Measurements from ENCODE around the gene BIN2.
"Not testable (repeated sequence)": the region's sequence is repeated elsewhere in the genome, so short reads cannot be mapped to it uniquely, and the experiment has no call there.

BIN2 gene

GRCh38 chr12:51264297-51264696 lies 59.7 kb downstream of the BIN2 start:
- no peak for TF ChIP-seq CTCF (conservative IDR thresholded peaks at IDR 0.05)
- H3K27ac ChIP-seq, result no peak overlapping the region

- no peak overlapping the region for H3K27ac ChIP-seq
- TF ChIP-seq CTCF (conservative IDR thresholded peaks at IDR 0.05), result no peak
Observed at GRCh38 chr12:51263341-51263740, 60.6 kb downstream of the BIN2 start.

GRCh38 chr12:51262758-51263177 lies 61.2 kb downstream of the BIN2 start:
- H3K27ac ChIP-seq, result no peak overlapping the region

GRCh38 chr12:51259600-51259999 lies 64.4 kb downstream of the BIN2 start:
- H3K27ac ChIP-seq, result not testable (repeated sequence)

More at GRCh38 chr12:51262758-51263177, 61.2 kb downstream of the BIN2 start:
- peak; percentile 71 for TF ChIP-seq CTCF (conservative IDR thresholded peaks at IDR 0.05)

- TF ChIP-seq CTCF (conservative IDR thresholded peaks at IDR 0.05), result no peak
- H3K27ac ChIP-seq, result no peak overlapping the region
Observed at GRCh38 chr12:51254536-51254935, 69.4 kb downstream of the BIN2 start.

- no peak for TF ChIP-seq CTCF (conservative IDR thresholded peaks at IDR 0.05)
- no peak overlapping the region for H3K27ac ChIP-seq
Observed at GRCh38 chr12:51253276-51253675, 70.7 kb downstream of the BIN2 start.

GRCh38 chr12:51247523-51248206 lies 76.3 kb downstream of the BIN2 start:
- no peak for TF ChIP-seq CTCF (conservative IDR thresholded peaks at IDR 0.05)
- H3K27ac ChIP-seq, result peak overlapping the region; percentile 87

- peak overlapping the region; percentile 87 for H3K27ac ChIP-seq
- TF ChIP-seq CTCF (conservative IDR thresholded peaks at IDR 0.05), result peak; percentile 67
Observed at GRCh38 chr12:51246254-51246853, 77.6 kb downstream of the BIN2 start.

Measured in VCaP (cell line).